Suppressor macrophage treated with lipopolysaccharide for 1 hour (primary cell): ENCODE results near the gene MED13L.

Experiments used
- DNase-seq, 3 donors: peaks; one replicate each; pipeline ENCODE4 v3.0.0-alpha.2; 2020 to 2022

Gene MED13L

GRCh38 chr12:116277467-116278278, at the start of gene MED13L:
TSS of gene MED13L (minus strand) at chr12:116277693. CDS start at chr12:116277131, 562 bp downstream.
- peak; percentile 94 to 98 (median 96) for DNase-seq

GRCh38 chr12:116325336-116325664, 47.8 kb upstream of the MED13L start:
- DNase-seq = peak in 2 of 3 donors; percentile 48 to 63

- peak; percentile 61 to 87 (median 76) for DNase-seq
Measured at GRCh38 chr12:116324654-116325335, 47.3 kb upstream of the MED13L start.

- peak; percentile 77 to 91 (median 81) for DNase-seq
Measured at GRCh38 chr12:116323406-116324386, 46.2 kb upstream of the MED13L start.

- no peak for DNase-seq
Measured at GRCh38 chr12:116321913-116322312, 44.4 kb upstream of the MED13L start.

- DNase-seq = peak in 1 of 3 donors; percentile 31
Measured at GRCh38 chr12:116320791-116321217, 43.3 kb upstream of the MED13L start.

GRCh38 chr12:116319898-116320621, 42.6 kb upstream of the MED13L start:
- peak; percentile 93 to 98 (median 97) for DNase-seq

GRCh38 chr12:116319233-116319897, 41.9 kb upstream of the MED13L start:
- DNase-seq = no peak

GRCh38 chr12:116318576-116319232, 41.2 kb upstream of the MED13L start:
- no peak for DNase-seq

GRCh38 chr12:116317986-116318575, 40.6 kb upstream of the MED13L start:
- no peak for DNase-seq

GRCh38 chr12:116317139-116317538, 39.6 kb upstream of the MED13L start:
- DNase-seq = no peak

GRCh38 chr12:116314477-116314876, 37.0 kb upstream of the MED13L start:
- peak; percentile 63 to 69 (median 68) for DNase-seq

GRCh38 chr12:116313194-116313927, 35.9 kb upstream of the MED13L start:
- no peak for DNase-seq

GRCh38 chr12:116310082-116310481, 32.6 kb upstream of the MED13L start:
- no peak for DNase-seq

- DNase-seq = no peak
Measured at GRCh38 chr12:116309343-116309742, 31.9 kb upstream of the MED13L start.

- DNase-seq = no peak
Measured at GRCh38 chr12:116308647-116309046, 31.2 kb upstream of the MED13L start.

- DNase-seq = no peak
Measured at GRCh38 chr12:116306968-116307367, 29.5 kb upstream of the MED13L start.

GRCh38 chr12:116306506-116306905, 29.0 kb upstream of the MED13L start:
- no peak for DNase-seq

GRCh38 chr12:116304621-116305020, 27.1 kb upstream of the MED13L start:
- no peak for DNase-seq

GRCh38 chr12:116303929-116304328, 26.4 kb upstream of the MED13L start:
- peak; percentile 40 to 57 (median 52) for DNase-seq
